ENCODE measurements around the gene PARP15. TPM values are rescaled to one million over a fixed set of nuclear protein-coding genes. Genes with fewer than 3 reads are reported as not detected.

The PARP15 gene
- total and polyA plus RNA-seq, 12 donors, result 0.12 to 4.3 (median 1.3) TPM

DNA sequence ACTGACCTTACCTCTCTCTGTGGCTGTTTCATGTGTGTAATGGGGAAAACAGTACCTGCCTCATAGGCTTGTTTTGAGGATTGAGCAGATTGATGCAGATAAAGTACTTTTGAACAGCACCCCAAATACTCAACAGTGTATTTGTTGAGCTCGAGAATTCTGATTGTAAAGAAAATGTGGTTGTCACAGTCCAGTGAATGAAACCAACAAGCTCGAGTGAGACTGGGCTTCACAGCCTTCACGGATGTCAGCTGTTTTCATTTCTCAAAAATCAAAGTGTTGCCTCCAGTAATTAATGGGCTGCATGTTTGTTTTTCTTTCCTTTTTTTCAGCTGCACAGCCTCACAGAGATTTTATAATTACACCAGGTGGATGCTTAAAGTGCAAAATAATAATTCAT, 43.7 kb downstream of the PARP15 start:
- DNase-seq, result no peak
- no peaks in the 10 kb centered on the region for H3K4me1 ChIP-seq (replicated peaks in 1 of 2)
- no peaks in the 10 kb centered on the region for H3K27me3 ChIP-seq
- H3K9me3 ChIP-seq (replicated peaks in 1 of 3), result no peaks in the 10 kb centered on the region
- no peak overlapping the region for H3K4me3 ChIP-seq
- intact Hi-C loops (cut with DNase I), result no loop called here
- no peak for TF ChIP-seq POLR2A (IDR thresholded peaks at IDR 0.05)
- TF ChIP-seq, protein P1, sequence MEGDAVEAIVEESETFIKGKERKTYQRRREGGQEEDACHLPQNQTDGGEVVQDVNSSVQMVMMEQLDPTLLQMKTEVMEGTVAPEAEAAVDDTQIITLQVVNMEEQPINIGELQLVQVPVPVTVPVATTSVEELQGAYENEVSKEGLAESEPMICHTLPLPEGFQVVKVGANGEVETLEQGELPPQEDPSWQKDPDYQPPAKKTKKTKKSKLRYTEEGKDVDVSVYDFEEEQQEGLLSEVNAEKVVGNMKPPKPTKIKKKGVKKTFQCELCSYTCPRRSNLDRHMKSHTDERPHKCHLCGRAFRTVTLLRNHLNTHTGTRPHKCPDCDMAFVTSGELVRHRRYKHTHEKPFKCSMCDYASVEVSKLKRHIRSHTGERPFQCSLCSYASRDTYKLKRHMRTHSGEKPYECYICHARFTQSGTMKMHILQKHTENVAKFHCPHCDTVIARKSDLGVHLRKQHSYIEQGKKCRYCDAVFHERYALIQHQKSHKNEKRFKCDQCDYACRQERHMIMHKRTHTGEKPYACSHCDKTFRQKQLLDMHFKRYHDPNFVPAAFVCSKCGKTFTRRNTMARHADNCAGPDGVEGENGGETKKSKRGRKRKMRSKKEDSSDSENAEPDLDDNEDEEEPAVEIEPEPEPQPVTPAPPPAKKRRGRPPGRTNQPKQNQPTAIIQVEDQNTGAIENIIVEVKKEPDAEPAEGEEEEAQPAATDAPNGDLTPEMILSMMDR (IDR thresholded peaks at IDR 0.05), result no peak
- 42 to 61% (median 49%) methylated on average over 3 of the region's 3 CpGs for WGBS, 4 donors
- H3K36me3 ChIP-seq (replicated peaks in 1 of 2), result no peaks in the 10 kb centered on the region
- no peak overlapping the region for H3K27ac ChIP-seq

- no peaks in the 10 kb centered on the region for H3K9me3 ChIP-seq (replicated peaks in 1 of 3)
- no peak for TF ChIP-seq POLR2A (IDR thresholded peaks at IDR 0.05)
- TF ChIP-seq, protein P1 (IDR thresholded peaks at IDR 0.05), result no peak
- no peaks in the 10 kb centered on the region for H3K27me3 ChIP-seq
- H3K4me3 ChIP-seq, result no peak overlapping the region
- DNase-seq, result no peak
- intact Hi-C loops (cut with DNase I), result no loop called here
- WGBS, 4 donors, result 75 to 82% (median 76%) methylated on average over 8 of the region's 8 CpGs
- H3K27ac ChIP-seq, result no peak overlapping the region
- no peaks in the 10 kb centered on the region for H3K4me1 ChIP-seq (replicated peaks in 1 of 2)
- H3K36me3 ChIP-seq (replicated peaks in 1 of 2), result no peaks in the 10 kb centered on the region
These were observed 45.8 kb downstream of the PARP15 start for GRCh38 chr3:122623031-122623829.

- no peaks in the 10 kb centered on the region for H3K27me3 ChIP-seq
- H3K9me3 ChIP-seq (replicated peaks in 1 of 3), result no peaks in the 10 kb centered on the region
- DNase-seq, result no peak
- H3K27ac ChIP-seq, result no peak overlapping the region
- no peak overlapping the region for H3K4me3 ChIP-seq
- no peaks in the 10 kb centered on the region for H3K36me3 ChIP-seq (replicated peaks in 1 of 2)
- no peaks in the 10 kb centered on the region for H3K4me1 ChIP-seq (replicated peaks in 1 of 2)
- intact Hi-C loops (cut with DNase I), result no loop called here
- TF ChIP-seq, protein P1 (IDR thresholded peaks at IDR 0.05), result no peak
- no peak for TF ChIP-seq POLR2A (IDR thresholded peaks at IDR 0.05)
- 72 to 77% (median 75%) methylated on average over 6 of the region's 6 CpGs for WGBS, 4 donors
These were observed 49.2 kb downstream of the PARP15 start for GRCh38 chr3:122626515-122627180.

GRCh38 chr3:122627301-122627700, 49.9 kb downstream of the PARP15 start:
- Histone ChIP-seq H3K36me3 (replicated peaks in 1 of 2) (no peaks in the 10 kb centered on the region), H3K9me3 (replicated peaks in 1 of 3) (no peaks in the 10 kb centered on the region), H3K4me1 (replicated peaks in 1 of 2) (no peaks in the 10 kb centered on the region), H3K27ac (no peak overlapping the region), H3K4me3 (no peak overlapping the region), H3K27me3 (no peaks in the 10 kb centered on the region)
- DNase-seq, result no peak
- TF ChIP-seq POLR2A (IDR thresholded peaks at IDR 0.05), result no peak
- TF ChIP-seq, protein P1 (IDR thresholded peaks at IDR 0.05), result no peak
- intact Hi-C loops (cut with DNase I), result no loop called here
- 29 to 37% (median 33%) methylated on average over 1 of the region's 1 CpG for WGBS, 4 donors

All from adrenal gland (tissue), 12 donors.